ENCODE results near the gene ASB1. TPM values are rescaled to one million over a fixed set of nuclear protein-coding genes. Genes with fewer than 3 reads are reported as not detected.

Gene ASB1
- total RNA-seq, 1 experiment from 2014 or later = 46.0 TPM

DNA sequence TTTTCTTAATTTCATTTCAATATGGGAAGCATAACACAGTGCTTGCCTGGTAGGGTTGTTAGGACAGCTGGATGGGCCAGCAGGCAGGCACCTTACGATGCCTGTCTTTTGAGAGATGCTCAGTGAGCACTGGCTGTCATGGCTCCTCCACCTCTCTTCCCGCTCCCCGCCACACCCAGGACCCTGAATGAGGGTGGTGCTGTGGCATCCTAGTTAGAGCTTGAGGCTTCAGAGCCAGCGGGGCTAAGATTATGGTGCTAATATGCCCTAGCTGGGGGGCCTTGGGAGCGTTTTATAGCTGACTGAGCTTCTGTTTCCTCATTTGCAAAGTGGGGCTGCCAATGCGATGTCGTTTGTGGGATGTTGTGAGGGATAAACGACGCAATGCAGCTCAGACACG, 37.7 kb downstream of the ASB1 start:
- Histone ChIP-seq H3K27me3 (ENCODE audit: insufficient read depth, low read length) (no peaks in the 10 kb centered on the region), H3K9ac (ENCODE audit: extremely low read depth, insufficient read length, low read length) (no peak overlapping the region), H2BK20ac (ENCODE audit: low read depth, low read length, poor library complexity, severe bottlenecking) (no peak overlapping the region), H2BK15ac (ENCODE audit: low read depth, low read length) (no peak overlapping the region), H3T11ph (ENCODE audit: low read length) (no peak overlapping the region), H3K79me2 (ENCODE audit: insufficient read depth, low read length) (no peaks in the 10 kb centered on the region), H3K9me3 (ENCODE audit: control insufficient read depth, low read depth, low read length) (no peaks in the 10 kb centered on the region), H2AFZ (ENCODE audit: low read length) (no peak overlapping the region), H3K4me2 (ENCODE audit: insufficient read depth, insufficient read length, low read length) (no peak overlapping the region), H2BK12ac (ENCODE audit: insufficient read length, low read depth, low read length) (no peak overlapping the region), H2BK120ac (ENCODE audit: low read depth, low read length, poor library complexity, severe bottlenecking) (no peak overlapping the region), H3K18ac (ENCODE audit: insufficient read length, low read depth, low read length) (no peak overlapping the region), H3K23me2 (ENCODE audit: insufficient read length, low read depth, low read length, poor library complexity, severe bottlenecking) (no peaks in the 10 kb centered on the region), H3K4ac (ENCODE audit: low read depth, low read length) (no peak overlapping the region), H2AK5ac (ENCODE audit: insufficient read length, low read length) (no peak overlapping the region), H4K91ac (ENCODE audit: insufficient read length, low read depth, low read length) (no peak overlapping the region), H3K23ac (ENCODE audit: insufficient read length, low read depth, low read length) (no peak overlapping the region), H4K8ac (replicated peaks; ENCODE audit: insufficient read length, low read depth, low read length) (no peak overlapping the region), H2BK5ac (ENCODE audit: insufficient read length, low read length) (no peak overlapping the region), H4K20me1 (ENCODE audit: control insufficient read depth, insufficient read depth, insufficient read length) (no peaks in the 10 kb centered on the region), H3K27ac (ENCODE audit: insufficient read length, low read depth, low read length) (no peak overlapping the region), H3K4me1 (ENCODE audit: insufficient read depth, low read length) (no peaks in the 10 kb centered on the region), H3K14ac (ENCODE audit: insufficient read depth, low read length) (no peak overlapping the region), H3K56ac (ENCODE audit: insufficient read length, low read depth, low read length) (no peak overlapping the region), H4K5ac (ENCODE audit: insufficient read length, low read depth, low read length) (no peak overlapping the region), H3K79me1 (ENCODE audit: insufficient read depth, low read depth, low read length, poor library complexity, severe bottlenecking) (no peaks in the 10 kb centered on the region)
- Mint-ChIP-seq H3K4me3 (no peak overlapping the region), H3K36me3 (ENCODE audit: insufficient read depth in 1 of 3, low read depth in 3 of 3) (peaks cover 0 to 5% (median 0%) of the 10 kb centered on the region in 3 experiments; a peak in 5 of 7 replicates), H3K27ac (no peak overlapping the region), H3K27me3 (ENCODE audit: low read depth) (no peaks in the 10 kb centered on the region; the same call in 1 of the 2 replicates), H3K4me1 (peaks cover 0 to 6% of the 10 kb centered on the region in 2 experiments; a peak in 1 of 4 replicates), H3K9me3 (peaks cover 6 to 7% of the 10 kb centered on the region in 2 experiments; a peak in 4 of 5 replicates)
- DNase-seq = no peak
- TF ChIP-seq, protein P1, sequence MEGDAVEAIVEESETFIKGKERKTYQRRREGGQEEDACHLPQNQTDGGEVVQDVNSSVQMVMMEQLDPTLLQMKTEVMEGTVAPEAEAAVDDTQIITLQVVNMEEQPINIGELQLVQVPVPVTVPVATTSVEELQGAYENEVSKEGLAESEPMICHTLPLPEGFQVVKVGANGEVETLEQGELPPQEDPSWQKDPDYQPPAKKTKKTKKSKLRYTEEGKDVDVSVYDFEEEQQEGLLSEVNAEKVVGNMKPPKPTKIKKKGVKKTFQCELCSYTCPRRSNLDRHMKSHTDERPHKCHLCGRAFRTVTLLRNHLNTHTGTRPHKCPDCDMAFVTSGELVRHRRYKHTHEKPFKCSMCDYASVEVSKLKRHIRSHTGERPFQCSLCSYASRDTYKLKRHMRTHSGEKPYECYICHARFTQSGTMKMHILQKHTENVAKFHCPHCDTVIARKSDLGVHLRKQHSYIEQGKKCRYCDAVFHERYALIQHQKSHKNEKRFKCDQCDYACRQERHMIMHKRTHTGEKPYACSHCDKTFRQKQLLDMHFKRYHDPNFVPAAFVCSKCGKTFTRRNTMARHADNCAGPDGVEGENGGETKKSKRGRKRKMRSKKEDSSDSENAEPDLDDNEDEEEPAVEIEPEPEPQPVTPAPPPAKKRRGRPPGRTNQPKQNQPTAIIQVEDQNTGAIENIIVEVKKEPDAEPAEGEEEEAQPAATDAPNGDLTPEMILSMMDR (conservative IDR thresholded peaks at IDR 0.05) = no peak
- WGBS (ENCODE audit: extremely low coverage, insufficient read length, low lambda C conversion rate) = no CpG with 5 or more reads among the region's 10 CpGs
